HG02610 (cell line): ENCODE data around the gene ELAVL1.

Experiments
- ATAC-seq: cut with Tn5 transposase; IDR thresholded peaks from one replicate; pipeline ENCODE4 v1.9.1; 2021; ENCODE audit warnings: mild to moderate bottlenecking, moderate library complexity; ENCODE audit not compliant: unreplicated experiment

ELAVL1 gene

GRCh38 chr19:7986321-7987113 lies 18.9 kb downstream of the ELAVL1 start:
- ATAC-seq = no peak

GRCh38 chr19:7985481-7985911 lies 19.9 kb downstream of the ELAVL1 start:
- ATAC-seq = no peak

GRCh38 chr19:7983995-7984837 lies 21.2 kb downstream of the ELAVL1 start:
- no peak for ATAC-seq

- no peak for ATAC-seq
These were observed 22.0 kb downstream of the ELAVL1 start for GRCh38 chr19:7983286-7983950.

GRCh38 chr19:7982651-7983099 lies 22.8 kb downstream of the ELAVL1 start:
- no peak for ATAC-seq

- ATAC-seq = no peak
These were observed 23.3 kb downstream of the ELAVL1 start for GRCh38 chr19:7982103-7982502.

GRCh38 chr19:7981661-7982060 lies 23.8 kb downstream of the ELAVL1 start:
- no peak for ATAC-seq

- no peak for ATAC-seq
These were observed 24.2 kb downstream of the ELAVL1 start for GRCh38 chr19:7981199-7981598.

GRCh38 chr19:7980635-7981121 lies 24.8 kb downstream of the ELAVL1 start:
- no peak for ATAC-seq

- ATAC-seq = no peak
These were observed 25.3 kb downstream of the ELAVL1 start for GRCh38 chr19:7980168-7980567.

GRCh38 chr19:7979559-7979958 lies 25.9 kb downstream of the ELAVL1 start:
- ATAC-seq = no peak

GRCh38 chr19:7979011-7979410 lies 26.4 kb downstream of the ELAVL1 start:
- no peak for ATAC-seq

GRCh38 chr19:7978179-7978825 lies 27.1 kb downstream of the ELAVL1 start:
- ATAC-seq = no peak

- no peak for ATAC-seq
These were observed 27.8 kb downstream of the ELAVL1 start for GRCh38 chr19:7977723-7978040.

GRCh38 chr19:7977021-7977722 lies 28.3 kb downstream of the ELAVL1 start:
- ATAC-seq = no peak

- no peak for ATAC-seq
These were observed 29.0 kb downstream of the ELAVL1 start for GRCh38 chr19:7976461-7976860.

- ATAC-seq = no peak
These were observed 30.4 kb downstream of the ELAVL1 start for GRCh38 chr19:7975037-7975436.

GRCh38 chr19:7973883-7974282 lies 31.6 kb downstream of the ELAVL1 start:
- no peak for ATAC-seq

- no peak for ATAC-seq
These were observed 33.6 kb downstream of the ELAVL1 start for GRCh38 chr19:7971553-7972520.
